ENCODE measurements around the gene SSBP2.
A peak's percentile ranks its signal among the peaks of the same experiment; 100 is the strongest.

SSBP2 gene

DNA sequence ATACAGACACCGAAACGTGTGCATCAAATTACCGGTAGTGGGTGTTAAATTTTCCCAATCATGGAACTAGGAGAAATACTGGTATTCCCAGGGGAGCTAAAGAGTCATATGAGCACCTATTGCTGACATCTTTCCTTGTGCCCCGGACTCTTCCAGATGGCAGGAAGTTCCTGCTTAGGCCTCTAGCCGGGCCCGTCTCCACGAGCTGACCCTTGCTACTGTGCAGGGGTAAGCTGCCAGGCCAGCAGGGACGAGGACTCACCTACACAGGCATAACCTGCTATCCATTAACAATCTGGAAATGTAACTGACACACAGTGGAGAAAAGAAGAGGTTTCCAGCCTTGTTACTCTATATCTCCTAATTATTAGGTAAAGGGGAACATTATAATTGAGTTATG, 16.2 kb upstream of the SSBP2 start:
- DNase-seq (ENCODE audit: low read depth in 2 of 2) = no peak

DNA sequence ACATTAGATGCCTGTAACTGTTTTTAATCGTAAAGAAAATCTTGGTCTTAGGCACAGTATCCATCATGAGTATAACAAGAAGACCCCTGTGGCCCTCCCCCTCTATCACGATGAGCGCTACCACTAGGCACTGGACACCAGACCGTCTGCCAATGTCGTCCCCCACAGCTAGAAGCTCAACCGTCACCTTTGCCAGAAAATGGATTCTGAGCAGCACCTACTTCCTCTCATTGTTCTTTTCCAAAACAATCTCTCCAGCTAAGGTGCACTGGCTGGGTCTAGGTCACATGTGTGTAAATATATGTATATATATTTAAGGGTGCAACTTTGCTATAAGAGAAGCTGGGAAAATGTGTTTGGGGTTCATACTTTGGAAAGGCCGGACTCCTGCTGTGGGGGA, 15.7 kb upstream of the SSBP2 start:
- no peak for DNase-seq (ENCODE audit: low read depth in 2 of 2)

DNA sequence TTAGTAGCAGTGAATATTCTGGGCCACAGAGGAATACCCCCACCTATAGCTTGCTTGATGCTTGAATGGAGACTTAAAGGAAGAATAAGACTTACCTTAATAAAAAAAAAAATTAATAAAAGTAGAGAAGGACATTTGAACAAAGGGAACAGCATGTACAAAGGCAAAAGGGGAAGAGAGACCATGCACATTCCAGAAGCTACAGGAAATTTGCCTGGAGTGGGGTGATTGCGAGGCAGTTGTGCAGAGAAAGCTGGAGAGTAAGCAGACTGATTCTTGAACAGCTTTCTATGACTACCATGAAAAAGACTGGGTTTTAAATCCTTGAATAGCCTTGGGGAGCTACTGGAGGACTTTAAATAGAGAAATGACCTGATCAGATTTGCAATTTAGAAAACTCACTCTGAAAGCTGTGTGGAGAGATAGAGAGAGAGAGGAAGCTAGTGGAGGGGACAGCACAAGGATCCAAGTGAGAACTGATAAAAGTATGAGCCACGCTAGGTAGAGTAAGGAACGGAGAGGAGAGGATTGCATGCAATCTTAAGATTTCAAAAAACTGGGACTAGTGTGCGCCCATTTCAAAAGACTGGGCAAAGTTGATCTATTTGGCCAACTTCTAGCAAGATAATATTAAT, 12.5 kb upstream of the SSBP2 start:
- DNase-seq (ENCODE audit: low read depth in 2 of 2) = no peak

DNA sequence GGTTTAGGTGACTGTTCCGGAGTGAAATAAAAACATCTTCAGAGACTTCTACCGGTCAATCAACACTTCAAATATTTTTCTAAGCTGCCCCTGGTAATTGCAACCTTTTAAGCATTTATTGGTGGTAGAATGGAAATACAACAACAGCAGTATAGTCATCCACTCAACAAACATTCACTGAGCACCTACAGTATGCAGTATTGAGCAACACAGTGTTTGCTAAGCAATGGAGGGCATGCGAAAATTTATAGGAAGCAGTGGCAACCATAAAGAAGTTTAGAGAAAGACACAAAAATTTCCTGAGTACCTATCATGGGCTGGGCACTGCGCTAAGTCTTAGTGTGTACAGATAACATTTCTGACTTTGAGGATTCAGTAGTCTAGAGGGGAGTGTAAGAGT, 12.0 kb upstream of the SSBP2 start:
- DNase-seq (ENCODE audit: low read depth in 2 of 2) = no peak

DNA sequence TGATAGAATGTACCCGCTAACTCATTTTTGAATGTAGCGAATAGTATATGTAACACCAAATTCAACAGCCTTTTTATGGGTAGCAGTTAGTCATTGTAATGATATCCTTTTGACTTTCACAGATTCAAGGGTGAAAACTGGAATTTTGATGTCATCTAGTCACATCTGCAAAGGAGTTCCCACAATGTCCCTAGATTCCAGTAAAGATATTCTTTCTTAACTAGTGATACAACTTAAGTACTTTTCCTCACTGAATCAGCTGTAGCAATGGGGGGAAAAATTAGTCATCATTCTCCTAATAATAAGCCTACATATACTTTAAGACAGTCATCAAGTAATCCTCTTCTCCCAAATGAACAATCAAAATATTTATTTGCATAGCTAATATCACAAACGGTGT, 11.5 kb upstream of the SSBP2 start:
- no peak for DNase-seq (ENCODE audit: low read depth in 2 of 2)

DNA sequence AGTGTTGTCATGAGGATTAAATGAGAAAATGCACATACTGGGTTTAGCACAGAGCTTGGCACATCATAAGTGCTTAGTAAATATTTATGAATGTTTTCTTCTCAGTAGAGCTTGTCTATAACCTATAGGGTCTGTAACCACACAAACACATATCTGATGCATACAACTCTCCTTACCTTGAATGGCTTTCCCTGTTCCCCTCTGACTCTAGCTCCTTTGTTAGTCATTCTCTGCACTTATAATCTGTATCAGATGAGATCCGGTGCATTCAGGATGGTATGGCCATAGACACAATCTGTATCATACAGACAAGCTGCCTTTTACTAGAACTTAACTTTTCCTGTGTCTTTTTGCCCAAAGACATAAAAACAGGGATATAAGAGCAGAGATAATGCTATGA, 11.1 kb upstream of the SSBP2 start:
- DNase-seq (ENCODE audit: low read depth in 2 of 2) = no peak

DNA sequence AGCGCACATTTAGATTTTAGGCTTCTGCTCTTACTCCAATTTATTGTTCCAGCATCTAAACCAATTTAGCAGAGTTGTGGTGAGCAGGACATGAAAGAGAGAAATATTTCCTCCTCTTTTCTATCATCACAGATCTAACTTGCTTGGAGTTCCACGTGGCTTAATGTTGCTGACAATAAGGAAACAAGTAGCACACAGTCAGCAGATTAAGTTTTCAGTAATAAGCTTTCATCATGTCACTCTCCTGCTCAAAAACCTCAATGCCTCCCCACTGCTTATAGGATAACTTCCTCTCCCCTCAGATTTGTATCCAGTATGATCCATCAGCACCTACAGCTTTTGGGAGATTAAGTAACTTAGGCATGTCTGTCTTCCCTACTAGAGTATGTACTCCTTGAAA, 10.4 kb upstream of the SSBP2 start:
- no peak for DNase-seq (ENCODE audit: low read depth in 2 of 2)

DNA sequence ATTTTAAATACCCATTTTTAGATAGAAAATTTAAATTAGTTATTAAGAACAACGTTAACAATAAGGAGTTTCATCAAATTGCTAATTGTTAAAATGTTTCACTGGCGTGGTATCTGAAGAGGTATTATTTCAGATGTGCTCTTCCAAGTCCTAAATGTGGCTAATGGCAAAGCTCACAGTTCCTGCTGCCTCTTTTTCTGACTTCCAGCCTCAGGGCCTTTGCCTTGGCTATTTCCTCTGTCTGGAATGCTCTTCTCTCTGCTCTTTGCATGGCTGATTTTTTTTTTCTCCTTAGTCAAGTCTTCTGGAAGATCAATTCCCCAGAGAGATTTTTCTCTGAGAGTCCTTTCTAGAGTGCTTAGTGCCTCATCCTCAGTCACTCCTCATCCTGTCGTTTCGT, 9.6 kb upstream of the SSBP2 start:
- DNase-seq (ENCODE audit: low read depth in 2 of 2) = no peak

DNA sequence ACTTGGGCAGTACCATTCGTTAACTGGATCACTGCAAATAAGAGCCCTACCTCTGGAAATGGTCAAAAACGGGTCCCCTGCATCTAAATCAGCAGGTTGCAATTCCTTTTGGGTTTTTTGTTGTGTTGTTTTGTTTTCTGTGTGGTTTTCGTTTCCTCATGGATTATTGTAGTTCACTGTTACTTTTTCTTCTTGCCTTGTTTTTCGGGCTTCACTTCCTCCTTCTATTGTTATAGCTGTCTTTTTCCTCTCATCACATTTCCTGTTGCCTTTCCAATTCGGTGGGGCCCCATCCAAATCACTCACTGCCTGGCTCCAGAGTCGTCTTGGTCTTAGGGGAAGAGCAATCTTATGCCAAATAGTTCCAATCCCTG, 8.7 kb upstream of the SSBP2 start:
- no peak for DNase-seq (ENCODE audit: low read depth in 2 of 2)

DNA sequence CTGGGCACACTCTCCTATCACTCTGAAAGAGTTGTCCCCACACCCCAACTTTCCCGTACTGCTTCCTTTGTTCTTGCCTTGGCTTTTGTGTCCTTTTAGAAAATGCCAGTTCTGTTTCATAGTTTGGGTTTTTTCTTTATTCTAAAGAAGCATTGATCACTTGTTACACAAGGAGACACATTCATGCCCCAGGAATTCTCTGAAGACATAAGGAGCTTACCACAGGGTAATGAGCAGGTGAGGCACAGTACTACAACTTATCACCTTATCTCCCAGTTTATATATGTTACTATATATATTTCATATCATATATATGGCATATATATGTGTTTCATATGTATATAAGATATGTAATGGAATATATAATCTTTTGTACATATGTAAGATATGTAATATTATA, 6.5 kb upstream of the SSBP2 start:
- DNase-seq (ENCODE audit: low read depth in 2 of 2) = no peak

DNA sequence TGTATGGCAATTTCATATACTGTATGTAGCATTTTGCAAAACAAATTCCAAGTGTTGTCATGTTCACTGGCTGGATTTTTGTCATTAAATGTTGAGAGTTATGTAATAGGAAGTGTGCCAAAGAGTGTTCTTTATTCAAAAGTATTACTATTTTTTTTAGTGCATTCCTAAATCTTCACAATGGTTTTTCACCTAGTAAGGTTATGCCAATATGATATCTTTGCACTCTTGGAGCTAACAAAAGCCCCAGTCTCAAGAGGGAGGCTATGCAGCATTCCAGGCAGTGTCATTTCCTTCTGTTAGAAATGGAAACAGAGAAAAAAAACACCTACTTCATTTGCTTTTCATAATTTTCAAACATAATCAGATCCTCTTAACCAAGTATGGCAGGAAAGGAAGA, 5.1 kb upstream of the SSBP2 start:
- no peak for DNase-seq (ENCODE audit: low read depth in 2 of 2)

DNA sequence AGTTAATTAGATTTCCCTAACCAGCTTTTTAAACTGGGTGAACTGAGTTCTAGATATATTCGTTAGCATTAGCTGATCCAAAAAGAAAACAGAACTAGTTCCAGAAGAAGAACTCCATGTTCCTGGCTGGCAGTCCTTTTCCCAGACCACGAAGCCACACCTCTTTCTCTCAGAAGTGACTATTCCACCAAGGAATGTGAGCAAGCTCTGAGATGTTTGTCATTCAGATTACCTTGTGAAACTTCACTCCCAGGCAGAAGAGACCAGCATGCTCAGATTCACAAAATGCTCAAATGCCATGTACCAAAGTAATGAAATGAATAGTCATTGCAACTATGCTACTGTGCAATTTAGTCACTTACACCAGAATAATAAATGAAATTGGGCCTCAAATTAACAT, 4.4 kb upstream of the SSBP2 start:
- no peak for DNase-seq (ENCODE audit: low read depth in 2 of 2)

DNA sequence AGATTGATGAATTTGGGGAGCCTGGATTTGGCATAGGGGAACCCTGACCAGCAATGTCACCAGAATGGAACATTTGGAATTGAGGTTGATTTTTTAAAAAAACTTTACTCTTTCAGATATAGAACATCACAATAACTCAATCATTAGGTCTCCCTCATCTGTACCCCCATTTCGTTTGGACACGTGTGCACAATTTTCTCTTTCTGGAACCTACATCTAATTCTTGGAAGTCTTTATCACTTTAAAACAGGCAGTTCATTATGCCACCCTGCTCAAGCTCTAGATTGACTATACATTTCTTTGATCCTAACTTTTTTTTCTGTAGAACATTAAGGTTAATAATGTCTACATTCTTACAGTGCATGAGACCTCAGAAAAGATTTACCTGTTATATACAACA, 3.7 kb upstream of the SSBP2 start:
- DNase-seq (ENCODE audit: low read depth in 2 of 2) = no peak

DNA sequence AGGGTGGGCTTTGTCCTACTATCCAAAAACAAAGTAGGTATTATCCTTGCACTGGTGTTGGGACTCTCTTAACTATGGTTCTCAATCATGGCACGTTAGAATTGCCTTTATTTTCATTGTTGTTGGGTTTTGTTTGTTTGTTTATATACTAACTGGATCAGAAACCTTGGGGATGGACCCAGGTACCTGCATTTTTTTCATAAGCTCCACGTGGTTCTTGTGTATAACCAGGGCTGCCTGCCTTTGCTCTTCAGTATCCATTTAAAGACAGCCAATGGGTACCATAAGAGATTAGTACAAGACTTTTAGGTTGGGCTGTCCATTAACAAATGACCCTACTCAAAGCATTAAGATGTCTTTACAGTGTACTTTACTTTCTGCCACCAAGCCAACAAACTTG, 2.5 kb upstream of the SSBP2 start:
- no peak for DNase-seq (ENCODE audit: low read depth in 2 of 2)

DNA sequence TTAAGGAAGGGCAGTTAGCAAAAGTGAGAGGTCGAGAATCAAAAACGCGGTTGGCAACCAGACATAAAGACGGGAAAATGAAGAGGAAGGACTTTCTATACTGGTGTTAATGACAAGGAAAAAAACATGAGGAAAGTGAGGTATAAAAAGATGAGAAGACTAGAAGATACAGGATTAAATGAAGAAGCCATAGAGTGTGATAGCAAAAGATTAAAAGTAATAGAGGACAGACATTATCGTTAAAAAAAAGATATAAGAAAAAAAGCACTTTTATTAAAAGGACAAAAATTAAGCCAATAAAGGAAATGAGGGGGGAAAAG, 1.7 kb upstream of the SSBP2 start:
- no peak for DNase-seq (ENCODE audit: low read depth in 2 of 2)

DNA sequence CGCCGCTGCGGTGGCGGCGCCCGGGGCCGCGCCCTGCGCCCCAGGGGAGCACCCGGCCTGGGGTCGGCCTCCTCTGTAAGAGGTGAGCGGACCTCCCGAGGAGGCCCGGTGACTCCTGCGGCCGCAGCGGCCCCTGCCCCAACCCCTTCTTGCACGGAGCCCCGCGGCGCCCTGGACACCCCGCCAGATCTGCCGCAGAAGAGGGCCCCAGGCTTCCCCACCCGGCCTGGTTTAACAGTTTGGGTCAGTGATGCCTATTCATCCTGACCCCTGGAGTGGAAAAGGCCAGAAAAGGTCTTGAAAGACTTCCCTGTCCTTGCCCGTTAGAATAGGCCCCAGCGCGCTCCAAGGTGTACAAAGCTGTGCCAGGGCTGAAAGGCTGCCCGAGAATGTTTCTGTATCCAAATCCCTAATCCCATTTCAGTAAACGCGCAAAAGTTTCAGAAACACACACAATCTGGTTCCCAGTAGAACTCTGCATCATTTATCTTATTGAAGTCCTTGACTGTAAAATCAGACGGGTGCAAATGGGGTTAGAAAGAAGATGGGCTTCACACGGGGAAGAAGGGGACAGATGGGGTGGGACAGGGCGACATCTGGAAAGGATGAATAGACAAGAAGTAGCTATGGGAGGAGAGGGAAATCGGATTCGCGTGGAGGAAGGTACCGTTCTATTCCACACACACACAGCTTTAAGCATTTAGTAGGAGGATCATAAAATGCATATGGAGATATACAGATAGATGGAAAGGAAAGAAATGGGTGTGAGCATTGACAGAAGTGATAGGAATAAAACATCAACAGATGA, 1.1 kb upstream of the SSBP2 start:
- no peak for DNase-seq (ENCODE audit: low read depth in 2 of 2)

DNA sequence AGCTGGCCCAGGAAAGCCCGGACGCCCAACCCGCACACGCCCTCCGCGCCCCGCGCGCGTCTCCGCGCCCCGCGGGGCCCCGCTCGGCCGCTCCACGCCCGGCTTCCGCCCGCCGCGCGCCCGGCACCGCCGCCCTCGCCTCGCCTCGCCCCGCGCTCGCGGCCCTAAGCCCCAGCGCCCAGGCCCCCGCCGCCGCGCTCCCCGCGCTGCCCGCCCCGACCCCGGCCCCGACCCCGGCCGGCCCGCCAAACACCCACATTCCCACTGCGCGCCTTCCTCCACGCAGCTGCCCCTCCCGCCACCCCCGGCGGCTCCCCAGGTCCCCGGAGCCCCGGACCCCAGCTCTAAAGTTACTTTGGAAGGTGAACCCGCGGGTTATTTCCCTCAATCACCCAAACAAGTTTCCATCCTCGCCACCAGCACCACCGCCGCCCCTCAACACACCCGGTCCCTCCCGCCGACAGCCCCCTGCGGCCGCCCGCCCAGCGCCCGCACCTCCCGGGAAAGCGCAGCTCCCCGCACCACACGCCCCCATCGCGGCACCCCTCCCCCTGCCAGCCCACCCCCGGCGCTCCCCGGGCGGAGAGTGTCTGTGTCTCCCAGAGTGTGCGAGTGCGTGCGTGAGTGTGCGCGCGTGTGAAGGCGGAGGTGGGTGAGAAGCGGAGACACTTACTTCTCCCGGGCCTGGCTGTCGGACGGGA, 439 bp downstream of the SSBP2 start:
- peak; percentile 1 to 5 for DNase-seq (ENCODE audit: low read depth in 2 of 2)

DNA sequence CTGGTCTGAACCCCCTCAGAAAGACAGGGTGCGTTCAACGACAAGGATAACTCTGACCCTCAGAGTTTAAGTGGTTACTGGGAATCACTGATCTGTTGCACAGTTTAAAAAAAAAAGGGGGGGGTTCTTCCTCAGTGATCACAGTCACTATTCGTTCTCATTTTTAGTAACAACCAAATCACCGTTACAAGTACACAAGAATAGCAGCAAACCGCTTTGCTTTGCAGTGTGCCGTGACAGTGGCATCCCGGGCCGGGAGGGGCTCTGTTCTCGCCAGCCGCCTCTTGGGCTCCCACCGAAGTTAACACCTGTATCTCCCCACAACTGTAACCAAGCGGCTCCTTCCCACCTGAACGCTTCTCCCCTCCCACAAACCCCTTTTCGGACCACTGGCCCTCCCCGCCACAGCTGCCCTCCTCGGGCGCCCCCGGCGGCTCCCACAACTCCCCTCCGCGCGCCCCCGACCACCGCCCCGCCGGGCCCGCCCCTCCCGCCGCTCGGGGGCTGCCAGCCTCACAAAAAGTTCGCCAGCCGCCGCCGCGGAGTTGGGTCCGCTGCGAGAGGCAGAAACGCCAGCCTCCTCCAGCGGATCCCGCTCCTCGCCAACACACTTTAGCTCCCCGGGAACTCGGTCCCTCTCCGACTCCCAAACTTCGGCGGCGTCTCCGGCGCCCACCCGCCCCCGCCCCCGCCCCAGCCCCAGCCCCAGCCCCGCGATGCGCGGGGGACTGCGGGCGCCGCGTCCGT, 1.2 kb downstream of the SSBP2 start:
- peak; percentile 14 to 22 for DNase-seq (ENCODE audit: low read depth in 2 of 2)

DNA sequence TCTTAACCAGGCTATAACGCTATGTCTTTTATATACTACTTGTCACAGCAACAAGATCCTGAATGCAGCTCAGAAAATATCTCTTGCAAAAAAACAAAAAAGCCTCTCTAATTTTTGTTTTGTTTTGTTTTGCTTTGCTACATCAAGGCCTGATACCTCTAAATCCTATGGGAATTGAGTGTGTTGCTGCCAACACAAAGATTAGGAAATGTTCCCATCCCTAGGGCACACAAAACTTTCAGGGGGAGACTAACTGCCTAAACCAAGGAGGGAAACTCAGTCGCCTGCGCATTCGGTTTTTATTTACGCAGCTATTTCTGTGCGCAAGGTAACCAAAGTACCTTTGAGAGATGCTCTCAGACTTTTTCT, 1.7 kb downstream of the SSBP2 start:
- no peak for DNase-seq (ENCODE audit: low read depth in 2 of 2)

DNA sequence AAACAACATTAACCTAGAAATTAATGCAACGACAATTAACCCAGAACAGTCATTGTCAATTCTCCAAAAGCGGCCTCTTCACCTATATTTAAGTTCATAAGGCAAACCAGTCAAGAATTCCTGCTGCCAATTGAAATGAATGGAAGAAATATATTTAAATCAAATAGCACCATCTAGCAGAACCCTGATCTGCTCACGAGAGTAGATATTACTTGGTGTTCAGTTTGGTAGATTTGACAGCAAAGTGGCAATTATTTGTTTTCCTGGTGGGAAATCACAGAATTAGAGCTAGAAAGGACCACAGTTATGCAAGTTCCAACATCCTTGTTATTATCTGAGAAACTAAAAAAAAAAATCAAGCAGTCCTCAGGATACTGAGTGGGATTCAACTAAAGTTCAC, 2.3 kb downstream of the SSBP2 start:
- DNase-seq (ENCODE audit: low read depth in 2 of 2) = no peak

DNA sequence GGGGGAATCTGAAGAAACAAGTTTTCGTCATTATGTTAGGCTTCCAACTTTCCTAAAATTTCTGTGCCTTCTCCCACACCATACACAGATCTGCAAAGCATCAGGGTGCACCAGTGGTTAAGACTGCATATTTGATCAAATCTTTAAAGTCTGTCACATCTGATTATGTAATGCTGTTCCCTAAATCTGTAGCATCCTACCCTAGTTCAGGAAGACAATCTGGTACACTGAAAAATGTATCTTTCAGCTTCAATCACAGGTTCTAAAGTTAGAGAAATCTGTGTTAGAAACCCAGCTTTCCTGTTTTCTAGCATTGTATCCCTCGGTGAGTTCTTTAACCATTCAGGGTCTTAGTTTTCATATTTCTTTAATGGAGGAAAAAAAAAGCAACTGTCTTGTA, 3.9 kb downstream of the SSBP2 start:
- DNase-seq (ENCODE audit: low read depth in 2 of 2) = no peak

DNA sequence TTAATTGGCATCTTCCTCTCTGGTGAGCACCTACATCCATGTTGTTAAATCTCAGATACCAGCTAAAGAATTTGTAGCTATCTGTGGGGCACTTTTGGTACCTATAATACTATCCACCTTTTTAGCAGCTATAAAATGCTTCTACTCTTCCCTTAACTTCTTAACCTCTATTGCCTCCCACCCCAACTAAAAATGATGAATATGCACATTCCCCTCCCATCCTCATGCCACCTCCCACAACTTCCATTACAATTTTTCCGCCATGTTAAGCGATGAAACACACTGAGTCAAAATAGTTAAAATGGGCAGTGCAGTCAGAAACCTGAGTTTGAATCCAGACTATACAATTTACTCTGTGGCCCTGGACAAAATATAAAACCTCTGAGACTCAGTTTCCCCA, 10.1 kb downstream of the SSBP2 start:
- no peak for DNase-seq (ENCODE audit: low read depth in 2 of 2)

DNA sequence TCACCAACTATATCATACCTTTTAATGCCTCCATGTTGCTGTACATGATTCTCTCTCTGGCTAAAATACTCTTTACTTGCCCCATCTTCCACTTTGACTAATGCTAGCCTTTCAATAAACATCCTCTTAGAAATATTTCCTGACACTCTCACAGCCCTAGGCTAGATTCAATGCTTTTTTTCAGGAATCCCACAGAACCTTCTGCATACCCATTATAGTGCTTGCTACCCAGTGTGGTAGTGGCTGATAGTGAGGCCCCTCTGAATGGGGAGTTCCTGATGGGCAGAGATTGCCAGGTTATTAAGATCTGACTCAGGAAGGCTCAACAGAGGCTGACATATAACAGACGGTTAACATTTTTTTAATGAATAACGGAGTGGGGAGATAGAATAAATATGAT, 11.6 kb downstream of the SSBP2 start:
- no peak for DNase-seq (ENCODE audit: low read depth in 2 of 2)

All from stimulated activated CD8-positive, alpha-beta memory T cell treated with anti-CD3 and anti-CD28 coated beads, Interleukin-2, amount 100 ng/mL, for 48 hours (primary cell).